ENCODE results near the gene XIAP. TPM values are rescaled to one million over a fixed set of nuclear protein-coding genes. Genes with fewer than 3 reads are reported as not detected.

The XIAP gene
- total and polyA plus RNA-seq, 2 experiments from 2014 or later: 12.8 to 25.5 TPM

- Histone ChIP-seq H3K4me1 (ENCODE audit: insufficient read depth) (no peaks in the 10 kb centered on the region), H3K79me2 (replicated peaks; ENCODE audit: insufficient read depth) (no peaks in the 10 kb centered on the region), H3K36me3 (ENCODE audit: insufficient read depth) (no peaks in the 10 kb centered on the region), H3K4me3 (no peak overlapping the region), H3K27ac (ENCODE audit: low read depth) (no peak overlapping the region), H3K9me2 (ENCODE audit: insufficient read depth) (no peaks in the 10 kb centered on the region), H3K4me2 (no peak overlapping the region), H2AFZ (no peak overlapping the region), H3F3A (replicated peaks; ENCODE audit: low read depth) (no peaks in the 10 kb centered on the region), H4K20me1 (replicated peaks; ENCODE audit: insufficient read depth) (no peaks in the 10 kb centered on the region), H3K27me3 (ENCODE audit: insufficient read depth) (no peaks in the 10 kb centered on the region)
- peaks cover 10% of the 10 kb centered on the region; the same call in 2 of the 3 replicates for H3K4me1 Mint-ChIP-seq
- 0 out of 3 replicates have a peak, but pooled peaks cover 3% of the 10 kb centered on the region for H3K36me3 Mint-ChIP-seq (ENCODE audit: low read depth)
- no peak for DNase-seq (ENCODE audit: low spot score)
- H3K27ac Mint-ChIP-seq: no peak overlapping the region
- H3K9me3 Mint-ChIP-seq: no peaks in the 10 kb centered on the region
- no peaks in the 10 kb centered on the region for H3K27me3 Mint-ChIP-seq (ENCODE audit: insufficient read depth, low read depth, poor library complexity)
- H3K4me3 Mint-ChIP-seq: no peak overlapping the region
- ATAC-seq: no peak
- TF ChIP-seq STAT1 (IDR thresholded peaks at IDR 0.05; ENCODE audit: unreplicated experiment): no peak
Observed at GRCh38 chrX:123920105-123920785, 60.4 kb downstream of the XIAP start.

- H3K4me1 Mint-ChIP-seq: peaks cover 13% of the 10 kb centered on the region; the same call in 2 of the 3 replicates
- no peak for ATAC-seq
- no peak overlapping the region for H3K27ac Mint-ChIP-seq
Observed at GRCh38 chrX:123923211-123923610, 63.4 kb downstream of the XIAP start.

More at GRCh38 chrX:123923211-123923610, 63.4 kb downstream of the XIAP start:
- DNase-seq (ENCODE audit: low spot score): no peak
- H3K4me1 ChIP-seq (ENCODE audit: insufficient read depth): no peaks in the 10 kb centered on the region
- no peaks in the 10 kb centered on the region for H3K36me3 ChIP-seq (ENCODE audit: insufficient read depth)
- no peak for TF ChIP-seq JUNB (IDR thresholded peaks at IDR 0.05; ENCODE audit: unreplicated experiment)
- TF ChIP-seq EZH2phosphoT487 (IDR thresholded peaks at IDR 0.05; ENCODE audit: unreplicated experiment): no peak
- TF ChIP-seq CREB1 (CRISPR knock-in tag; IDR thresholded peaks at IDR 0.05; ENCODE audit: low read depth): no peak
- no peak for TF ChIP-seq ZNF331 (CRISPR knock-in tag; IDR thresholded peaks at IDR 0.05; ENCODE audit: low read depth)
- no peak for TF ChIP-seq ZNF462 (CRISPR knock-in tag; IDR thresholded peaks at IDR 0.05)
- TF ChIP-seq ZNF114 (CRISPR knock-in tag; IDR thresholded peaks at IDR 0.05): no peak
- TF ChIP-seq EZH2 (IDR thresholded peaks at IDR 0.05; ENCODE audit: low read depth, unreplicated experiment): no peak
- TF ChIP-seq POLR2AphosphoS5 (IDR thresholded peaks at IDR 0.05; ENCODE audit: low read depth): no peak
- TF ChIP-seq NANOG (IDR thresholded peaks at IDR 0.05; ENCODE audit: borderline replicate concordance): no peak
- no peak overlapping the region for H3K4me3 Mint-ChIP-seq
- H3K4me3 ChIP-seq: no peak overlapping the region
- no peaks in the 10 kb centered on the region for H3F3A ChIP-seq (replicated peaks; ENCODE audit: low read depth)
- peak overlapping the region; percentile 66 for H3K27ac ChIP-seq (ENCODE audit: low read depth)
- H4K20me1 ChIP-seq (replicated peaks; ENCODE audit: insufficient read depth): no peaks in the 10 kb centered on the region
- no peaks in the 10 kb centered on the region for H3K9me2 ChIP-seq (ENCODE audit: insufficient read depth)
- 0 out of 3 replicates have a peak, but pooled peaks cover 3% of the 10 kb centered on the region for H3K36me3 Mint-ChIP-seq (ENCODE audit: low read depth)
- H2AFZ ChIP-seq: no peak overlapping the region
- H3K9me3 Mint-ChIP-seq: no peaks in the 10 kb centered on the region
- H3K27me3 ChIP-seq (ENCODE audit: insufficient read depth): no peaks in the 10 kb centered on the region
- H3K4me2 ChIP-seq: no peak overlapping the region
- no peaks in the 10 kb centered on the region for H3K79me2 ChIP-seq (replicated peaks; ENCODE audit: insufficient read depth)
- peaks cover 2% of the 10 kb centered on the region for H3K27me3 Mint-ChIP-seq (ENCODE audit: insufficient read depth, low read depth, poor library complexity)
